Measurements from ENCODE around the gene KHK.
"Not testable (repeated sequence)": the region's sequence is repeated elsewhere in the genome, so short reads cannot be mapped to it uniquely, and the experiment has no call there.

The KHK gene

GRCh38 chr2:27060323-27060722 is 26.2 kb upstream of the KHK start:
- no peak for DNase-seq (ENCODE audit: low spot score)

DNA sequence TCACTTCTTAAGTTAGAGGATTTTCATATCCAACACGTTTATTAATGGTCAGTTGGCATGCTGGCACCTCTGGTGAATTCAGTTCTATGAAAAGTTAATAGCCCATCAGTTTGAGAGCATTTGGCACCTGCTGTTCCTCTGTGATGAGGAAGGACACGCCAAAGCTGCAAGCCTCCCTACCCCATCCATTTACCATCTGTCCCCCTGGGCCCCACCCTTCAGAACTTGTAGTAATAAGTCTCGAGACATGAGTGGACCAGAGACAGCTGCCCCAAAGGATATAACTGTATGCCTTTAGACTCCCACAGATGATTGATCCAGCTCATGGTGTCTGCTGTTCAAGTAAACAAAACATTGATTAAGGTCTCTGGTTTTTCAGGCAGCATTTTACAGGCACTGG is 21.4 kb upstream of the KHK start:
- DNase-seq (ENCODE audit: low spot score) = no peak

DNA sequence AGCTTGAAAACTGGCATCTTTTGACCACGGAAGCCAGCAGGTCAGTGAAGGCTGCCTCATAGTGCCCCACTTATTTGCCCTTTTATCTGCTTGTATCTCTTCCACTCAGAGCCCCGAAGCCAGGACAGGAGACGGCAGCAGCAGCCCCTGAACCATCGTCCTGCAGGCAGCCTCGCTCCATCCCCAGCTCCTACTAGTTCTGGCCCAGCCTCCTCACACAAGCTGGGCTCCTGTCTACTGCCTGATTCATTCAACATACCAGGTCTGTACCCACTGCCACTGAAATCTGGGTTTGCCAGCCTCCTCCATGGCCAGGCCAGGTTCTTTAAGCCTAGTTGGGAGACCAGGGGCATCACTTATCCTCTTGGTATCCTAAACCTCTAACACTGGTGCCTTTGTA is 19.2 kb upstream of the KHK start:
- no peak for DNase-seq (ENCODE audit: low spot score)

- DNase-seq (ENCODE audit: low spot score) = no peak
These were observed 17.1 kb upstream of the KHK start for GRCh38 chr2:27069436-27069835.

- DNase-seq (ENCODE audit: low spot score) = no peak
These were observed 16.5 kb upstream of the KHK start for GRCh38 chr2:27069961-27070618.

DNA sequence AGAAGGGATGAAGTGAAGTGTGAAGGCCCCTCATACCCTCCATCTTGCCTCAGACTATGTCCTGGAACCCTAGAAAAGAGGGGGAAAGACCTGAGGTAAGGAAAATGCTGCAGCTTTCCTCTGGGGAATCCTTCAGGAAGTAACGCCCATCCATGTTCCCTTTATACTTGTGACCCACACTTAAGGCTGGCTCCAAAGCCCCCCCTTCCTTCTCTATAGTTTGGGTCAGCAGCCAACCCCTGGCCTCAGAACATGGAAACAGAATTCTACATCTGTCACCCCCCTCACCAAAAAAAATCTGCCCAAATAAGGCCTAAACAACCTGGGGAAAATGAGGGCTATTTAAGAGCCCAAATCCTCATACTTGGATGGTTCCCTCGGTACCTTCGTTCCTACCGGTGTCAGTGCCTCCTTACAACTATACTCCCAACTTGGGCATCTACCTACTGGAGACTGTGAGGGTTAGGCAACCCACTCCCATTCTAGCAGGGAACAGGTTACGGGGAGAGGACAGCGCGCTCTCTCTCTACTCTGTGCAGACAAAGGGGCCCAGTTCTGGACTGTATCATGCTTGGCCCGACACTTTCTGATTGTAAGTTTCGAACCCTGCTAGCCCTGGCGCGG is 15.8 kb upstream of the KHK start:
- no peak for DNase-seq (ENCODE audit: low spot score)

GRCh38 chr2:27071277-27071989 is 15.1 kb upstream of the KHK start, which contains the start of gene OST4:
TSS of gene OST4 (minus strand) at chr2:27071654.
- DNase-seq (ENCODE audit: low spot score) = peak; percentile 95

- no peak for DNase-seq (ENCODE audit: low spot score)
These were observed 14.4 kb upstream of the KHK start for GRCh38 chr2:27071990-27072830.

GRCh38 chr2:27072920-27073319 is 13.7 kb upstream of the KHK start:
- DNase-seq (ENCODE audit: low spot score) = no peak

DNA sequence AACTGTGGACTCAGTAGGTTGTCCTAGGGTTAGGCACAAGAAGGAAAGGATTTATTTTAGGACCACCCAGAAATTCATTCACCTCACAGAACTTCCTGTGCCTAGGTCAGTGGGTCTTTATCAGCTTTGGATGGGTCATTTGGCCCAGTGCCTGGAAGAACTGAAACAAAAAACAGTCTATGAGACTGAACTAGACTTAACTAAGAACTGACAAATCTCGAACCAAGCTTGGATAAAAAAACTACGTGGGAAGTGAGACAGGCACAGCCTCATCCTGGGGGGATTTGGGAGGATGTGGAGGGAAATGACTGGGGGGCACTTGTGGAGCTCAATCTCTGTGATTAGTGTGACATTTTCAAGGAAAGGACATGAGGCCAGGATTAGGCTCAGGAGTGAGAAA is 12.8 kb upstream of the KHK start:
- no peak for DNase-seq (ENCODE audit: low spot score)

DNA sequence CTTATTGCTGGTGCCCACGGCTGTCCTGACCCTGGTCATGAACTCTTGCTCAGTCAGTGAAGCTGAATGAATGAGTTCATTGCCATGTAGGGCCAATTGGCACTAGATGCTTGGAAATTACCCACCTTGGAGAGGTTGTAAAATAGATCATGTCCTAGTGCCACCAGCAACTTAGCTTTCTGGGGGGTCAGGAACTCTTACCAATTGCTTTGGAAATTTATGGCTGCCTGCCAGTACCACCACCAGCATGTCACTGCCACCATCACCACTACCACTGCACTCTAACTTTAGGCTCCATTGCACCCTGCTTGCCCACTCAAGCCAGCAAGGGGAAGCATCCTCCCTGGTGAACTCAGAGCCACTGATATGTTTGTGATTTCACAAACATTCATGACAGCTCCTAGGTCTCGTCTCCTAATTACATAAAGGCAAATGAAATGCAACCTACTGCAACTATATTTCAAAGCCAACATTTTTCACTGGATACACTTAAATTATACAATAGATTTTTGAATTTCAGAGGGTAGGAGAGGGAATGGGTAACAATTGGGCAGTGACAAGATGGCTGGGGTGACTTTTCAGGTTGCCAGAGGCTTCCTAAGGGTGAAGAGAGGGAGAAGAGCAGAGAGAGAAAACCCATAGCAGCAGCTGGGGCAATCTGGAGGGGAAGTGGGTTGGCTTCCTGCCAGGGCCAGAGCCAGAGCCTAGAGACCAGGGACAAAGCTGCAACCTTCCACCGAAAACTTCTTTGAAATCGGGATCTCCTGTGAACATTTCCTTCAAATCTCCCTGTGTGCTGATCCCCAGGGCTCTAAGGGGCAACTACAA is 11.6 kb upstream of the KHK start:
- no peak for DNase-seq (ENCODE audit: low spot score)

GRCh38 chr2:27075566-27075871 is 11.1 kb upstream of the KHK start:
- not testable (repeated sequence) for DNase-seq (ENCODE audit: low spot score)

DNA sequence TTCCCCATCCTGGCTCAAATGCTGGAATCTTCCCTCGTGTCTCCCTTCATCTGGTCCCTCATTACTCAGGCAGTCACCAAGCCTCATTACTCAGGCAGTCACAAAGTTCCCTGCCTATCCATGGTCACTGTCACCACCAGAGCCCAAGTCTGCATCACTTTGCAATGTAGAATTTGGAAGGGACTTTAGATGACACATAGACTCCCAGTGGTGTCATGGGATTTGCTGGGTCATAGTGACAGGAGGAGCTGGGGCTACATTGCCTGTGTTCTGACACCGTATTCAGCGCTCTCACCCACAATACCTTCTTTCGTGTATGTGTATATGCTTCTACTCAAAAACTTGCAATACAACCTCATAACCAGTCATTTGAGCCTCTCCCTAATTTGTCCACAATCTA is 10.2 kb upstream of the KHK start:
- no peak for DNase-seq (ENCODE audit: low spot score)

DNA sequence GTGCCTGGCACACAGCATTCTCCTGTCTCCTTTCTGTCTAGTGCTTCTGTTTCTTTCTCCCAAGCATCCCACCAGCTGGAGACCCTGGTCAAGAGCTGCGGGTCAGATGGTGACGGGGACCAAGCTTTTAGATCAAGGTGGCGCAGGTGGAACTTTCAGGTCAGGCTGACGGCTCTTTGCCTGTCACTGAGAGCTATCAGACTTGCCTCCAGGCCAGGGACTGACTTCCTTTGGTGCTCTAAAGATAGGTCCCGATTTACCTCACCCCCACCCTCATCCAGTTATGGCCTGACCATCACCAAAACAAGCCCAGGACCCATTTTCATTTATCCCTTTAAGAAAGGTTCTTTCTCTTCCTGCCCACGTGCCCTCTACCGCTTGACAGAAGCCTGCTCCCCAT is 9.3 kb upstream of the KHK start:
- DNase-seq (ENCODE audit: low spot score) = no peak

GRCh38 chr2:27078267-27079194 is 8.0 kb upstream of the KHK start, which contains the start of gene EMILIN1:
TSS of gene EMILIN1 (plus strand) at chr2:27078615. CDS start at chr2:27079066, 451 bp downstream.
- DNase-seq (ENCODE audit: low spot score) = peak; percentile 71

GRCh38 chr2:27079233-27080139 is 7.1 kb upstream of the KHK start:
- no peak for DNase-seq (ENCODE audit: low spot score)

DNA sequence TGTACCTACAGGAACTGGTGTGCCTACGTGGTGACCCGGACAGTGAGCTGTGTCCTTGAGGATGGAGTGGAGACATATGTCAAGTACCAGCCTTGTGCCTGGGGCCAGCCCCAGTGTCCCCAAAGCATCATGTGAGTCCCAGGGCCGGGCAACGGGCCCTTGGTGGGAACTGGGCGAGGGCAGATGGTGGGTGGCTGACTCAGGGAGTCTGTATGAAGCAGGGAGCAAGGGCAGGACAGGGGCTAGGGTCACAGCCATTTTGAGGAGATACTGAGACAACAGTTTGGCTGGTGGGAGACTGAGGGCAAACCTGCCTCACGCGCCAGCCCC is 6.5 kb upstream of the KHK start:
- DNase-seq (ENCODE audit: low spot score) = no peak

DNA sequence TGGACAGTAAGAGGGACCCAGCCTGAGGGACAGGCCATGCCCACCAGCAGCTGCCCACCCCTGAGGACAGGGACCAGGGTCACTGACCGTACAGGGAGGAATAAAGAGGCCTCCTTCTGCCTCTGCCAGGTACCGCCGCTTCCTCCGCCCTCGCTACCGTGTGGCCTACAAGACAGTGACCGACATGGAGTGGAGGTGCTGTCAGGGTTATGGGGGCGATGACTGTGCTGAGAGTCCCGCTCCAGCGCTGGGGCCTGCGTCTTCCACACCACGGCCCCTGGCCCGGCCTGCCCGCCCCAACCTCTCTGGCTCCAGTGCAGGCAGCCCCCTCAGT is 6.0 kb upstream of the KHK start:
- no peak for DNase-seq (ENCODE audit: low spot score)

DNA sequence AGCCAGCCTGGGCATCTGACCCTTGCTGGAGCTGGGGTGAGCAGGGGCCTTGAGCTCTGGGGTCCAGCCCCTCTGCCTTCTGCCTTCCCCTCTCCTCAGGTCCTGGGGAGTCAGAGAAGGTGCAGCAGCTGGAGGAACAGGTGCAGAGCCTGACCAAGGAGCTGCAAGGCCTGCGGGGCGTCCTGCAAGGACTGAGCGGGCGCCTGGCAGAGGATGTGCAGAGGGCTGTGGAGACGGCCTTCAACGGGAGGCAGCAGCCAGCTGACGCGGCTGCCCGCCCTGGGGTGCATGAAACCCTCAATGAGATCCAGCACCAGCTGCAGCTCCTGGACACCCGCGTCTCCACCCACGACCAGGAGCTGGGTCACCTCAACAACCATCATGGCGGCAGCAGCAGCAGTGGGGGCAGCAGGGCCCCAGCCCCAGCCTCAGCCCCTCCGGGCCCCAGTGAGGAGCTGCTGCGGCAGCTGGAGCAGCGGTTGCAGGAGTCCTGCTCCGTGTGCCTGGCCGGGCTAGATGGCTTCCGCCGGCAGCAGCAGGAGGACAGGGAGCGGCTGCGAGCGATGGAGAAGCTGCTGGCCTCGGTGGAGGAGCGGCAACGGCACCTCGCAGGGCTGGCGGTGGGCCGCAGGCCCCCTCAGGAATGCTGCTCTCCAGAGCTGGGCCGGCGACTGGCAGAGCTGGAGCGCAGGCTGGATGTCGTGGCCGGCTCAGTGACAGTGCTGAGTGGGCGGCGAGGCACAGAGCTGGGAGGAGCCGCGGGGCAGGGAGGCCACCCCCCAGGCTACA is 4.4 kb upstream of the KHK start:
- no peak for DNase-seq (ENCODE audit: low spot score)

Measured in globus pallidus (tissue), 1 donor.